H9 (cell line): ENCODE results near the gene SELPLG. TPM values are rescaled to one million over a fixed set of nuclear protein-coding genes. Genes with fewer than 3 reads are reported as not detected.

Experiments
- DNase-seq: peaks from one replicate; pipeline ENCODE4 v3.0.0-alpha.2; 2017
- H2AFZ ChIP-seq: one replicate; pipeline ENCODE4 v1.6.1; 2013; ENCODE audit warnings: mild to moderate bottlenecking, low read length, control low read depth, moderate library complexity
- H2AK5ac ChIP-seq: 2 replicates; pipeline ENCODE4 v1.6.1; 2013; ENCODE audit warnings: low read length, control low read depth, mixed read lengths; ENCODE audit not compliant: insufficient read length
- H2BK120ac ChIP-seq: one replicate; pipeline ENCODE4 v1.6.1; 2013; ENCODE audit warnings: low read depth, mild to moderate bottlenecking, low read length, control low read depth, inconsistent platforms; ENCODE audit not compliant: poor library complexity, severe bottlenecking
- H2BK12ac ChIP-seq: 2 replicates; pipeline ENCODE4 v1.6.1; 2013; ENCODE audit warnings: low read length, control low read depth, mixed read lengths, low read depth; ENCODE audit not compliant: insufficient read length
- H2BK15ac ChIP-seq: 2 replicates; pipeline ENCODE4 v1.6.1; 2013; ENCODE audit warnings: low read depth, low read length, control low read depth
- H2BK20ac ChIP-seq: one replicate; pipeline ENCODE4 v1.6.1; 2013; ENCODE audit warnings: low read depth, mild to moderate bottlenecking, low read length, control low read depth, inconsistent platforms; ENCODE audit not compliant: poor library complexity, severe bottlenecking
- H2BK5ac ChIP-seq: 2 replicates; pipeline ENCODE4 v1.6.1; 2013; ENCODE audit warnings: low read length, control low read depth, mixed read lengths; ENCODE audit not compliant: insufficient read length
- H3K14ac ChIP-seq: 2 replicates; pipeline ENCODE4 v1.6.1; 2013; ENCODE audit warnings: low read length, control low read depth; ENCODE audit not compliant: insufficient read depth
- H3K18ac ChIP-seq: 2 replicates; pipeline ENCODE4 v1.6.1; 2013; ENCODE audit warnings: low read depth, mild to moderate bottlenecking, mixed read lengths, low read length, control low read depth; ENCODE audit not compliant: insufficient read length
- H3K23ac ChIP-seq: 2 replicates; pipeline ENCODE4 v1.6.1; 2013; ENCODE audit warnings: low read length, control low read depth, mixed read lengths, low read depth; ENCODE audit not compliant: insufficient read length
- H3K23me2 ChIP-seq: 2 replicates; pipeline ENCODE4 v1.6.1; 2013; ENCODE audit warnings: low read depth, mild to moderate bottlenecking, mixed read lengths, low read length, control low read depth; ENCODE audit not compliant: insufficient read length, poor library complexity, severe bottlenecking
- H3K27ac ChIP-seq: 2 replicates; pipeline ENCODE4 v1.5.1; 2013; ENCODE audit warnings: low read length, control low read depth, mixed read lengths, low read depth; ENCODE audit not compliant: insufficient read length
- H3K27me3 ChIP-seq: 2 replicates; pipeline ENCODE4 v1.6.1; 2013; ENCODE audit warnings: low read length, control low read depth, inconsistent platforms; ENCODE audit not compliant: insufficient read depth
- H3K4ac ChIP-seq: 2 replicates; pipeline ENCODE4 v1.6.1; 2013; ENCODE audit warnings: low read depth, mild to moderate bottlenecking, control low read depth, inconsistent platforms, low read length, moderate library complexity
- H3K4me1 ChIP-seq: 2 replicates; pipeline ENCODE4 v1.6.1; 2013; ENCODE audit warnings: low read length, control low read depth, inconsistent platforms; ENCODE audit not compliant: insufficient read depth
- H3K4me2 ChIP-seq: 2 replicates; pipeline ENCODE4 v1.6.1; 2013; ENCODE audit warnings: low read length, control low read depth, mixed read lengths; ENCODE audit not compliant: insufficient read length, insufficient read depth
- H3K56ac ChIP-seq: 2 replicates; pipeline ENCODE4 v1.6.1; 2013; ENCODE audit warnings: low read depth, mild to moderate bottlenecking, mixed read lengths, low read length, control low read depth; ENCODE audit not compliant: insufficient read length
- H3K79me1 ChIP-seq: 2 replicates; pipeline ENCODE4 v1.6.1; 2013; ENCODE audit warnings: low read depth, mild to moderate bottlenecking, moderate library complexity, low read length, control low read depth, inconsistent platforms; ENCODE audit not compliant: insufficient read depth, poor library complexity, severe bottlenecking
- H3K79me2 ChIP-seq: 2 replicates; pipeline ENCODE4 v1.6.1; 2013; ENCODE audit warnings: low read length, control low read depth, inconsistent platforms; ENCODE audit not compliant: insufficient read depth
- H3K9ac ChIP-seq: 2 replicates; pipeline ENCODE4 v1.6.1; 2013; ENCODE audit warnings: low read length, control low read depth, mixed read lengths; ENCODE audit not compliant: insufficient read length; ENCODE audit errors: extremely low read depth
- H3K9me3 ChIP-seq: one replicate; pipeline ENCODE4 v1.6.1; 2013; ENCODE audit warnings: low read depth, low read length, inconsistent platforms; ENCODE audit not compliant: control insufficient read depth
- H3T11ph ChIP-seq: one replicate; pipeline ENCODE4 v1.6.1; 2013; ENCODE audit warnings: mild to moderate bottlenecking, low read length, control low read depth, inconsistent platforms
- H4K20me1 ChIP-seq: one replicate; pipeline ENCODE4 v1.6.1; 2013; ENCODE audit not compliant: control insufficient read depth, insufficient read length, insufficient read depth
- H4K5ac ChIP-seq: 2 replicates; pipeline ENCODE4 v1.6.1; 2013; ENCODE audit warnings: low read depth, mild to moderate bottlenecking, mixed read lengths, low read length, control low read depth; ENCODE audit not compliant: insufficient read length
- H4K8ac ChIP-seq: replicated peaks from 2 replicates; pipeline ENCODE4 v1.6.1; 2013; ENCODE audit warnings: low read length, control low read depth, mixed read lengths, low read depth; ENCODE audit not compliant: insufficient read length
- H4K91ac ChIP-seq: 2 replicates; pipeline ENCODE4 v1.6.1; 2013; ENCODE audit warnings: low read depth, mild to moderate bottlenecking, moderate library complexity, mixed read lengths, low read length, control low read depth; ENCODE audit not compliant: insufficient read length
- H3K27ac Mint-ChIP-seq, 3 experiments: 2 replicates in 2 of 3; 3 replicates in 1 of 3; pipeline ENCODE4 v1.8.0; 2020 to 2021; ENCODE audit warnings: mixed read lengths in 3 of 3, mild to moderate bottlenecking in 1 of 3, moderate library complexity in 1 of 3
- H3K27me3 Mint-ChIP-seq: 2 replicates; pipeline ENCODE4 v1.8.0; 2021; ENCODE audit warnings: low read depth, mild to moderate bottlenecking, moderate library complexity, mixed read lengths
- H3K36me3 Mint-ChIP-seq, 3 experiments: 2 replicates in 2 of 3; 3 replicates in 1 of 3; pipeline ENCODE4 v1.8.0; 2020 to 2021; ENCODE audit warnings: low read depth in 3 of 3, mixed read lengths in 3 of 3; ENCODE audit not compliant: insufficient read depth in 1 of 3
- H3K4me1 Mint-ChIP-seq, 2 experiments: 2 replicates each; pipeline ENCODE4 v1.8.0; 2020; ENCODE audit warnings: mixed read lengths in 2 of 2
- H3K4me3 Mint-ChIP-seq, 2 experiments: 2 replicates in 1 of 2; 3 replicates in 1 of 2; pipeline ENCODE4 v1.8.0; 2020 to 2021; ENCODE audit warnings: mild to moderate bottlenecking in 2 of 2, mixed read lengths in 2 of 2, moderate library complexity in 1 of 2
- H3K9me3 Mint-ChIP-seq, 2 experiments: 2 replicates in 1 of 2; 3 replicates in 1 of 2; pipeline ENCODE4 v1.8.0; 2020; ENCODE audit warnings: mild to moderate bottlenecking in 2 of 2, mixed read lengths in 2 of 2, moderate library complexity in 1 of 2
- CTCF ChIP-seq: fragments of 200-600 bp; sonication (generic); conservative IDR thresholded peaks from 3 replicates; pipeline ENCODE4 v1.8.0; 2021; ENCODE audit warnings: antibody characterized with exemption, mild to moderate bottlenecking
- WGBS: extraction: QIAGEN DNeasy Blood & Tissue Kit; methylation state at CpG from one replicate; pipeline ENCODE4 v1.1.7; 2013; ENCODE audit warnings: missing lambda C conversion rate, low lambda C conversion rate, mixed read lengths; ENCODE audit not compliant: insufficient read length; ENCODE audit errors: extremely low coverage; 5-methylcytosine and 5-hydroxymethylcytosine counted together
- total RNA-seq: library from RNA; stranded (reverse); gene quantifications from 2 replicates; pipeline ENCODE4 v1.2.1, GENCODE V29; 2021

The SELPLG gene
- total RNA-seq, 1 experiment from 2014 or later, result 0.15 TPM

GRCh38 chr12:108645686-108646599 is 12.2 kb upstream of the SELPLG start:
- no peak overlapping the region for H3K9ac ChIP-seq
- no peak overlapping the region for H4K91ac ChIP-seq
- H3K79me1 ChIP-seq, result no peaks in the 10 kb centered on the region
- no peak overlapping the region for H2AFZ ChIP-seq
- no peaks in the 10 kb centered on the region for H3K23me2 ChIP-seq
- H2BK5ac ChIP-seq, result no peak overlapping the region
- no peak overlapping the region for H3K23ac ChIP-seq
- H4K20me1 ChIP-seq, result no peaks in the 10 kb centered on the region
- H3K9me3 ChIP-seq, result no peaks in the 10 kb centered on the region
- H3K18ac ChIP-seq, result no peak overlapping the region
- peak; percentile 23 for DNase-seq
- no peak overlapping the region for H2AK5ac ChIP-seq
- no peak overlapping the region for H2BK12ac ChIP-seq
- H4K8ac ChIP-seq, result no peak overlapping the region
- H4K5ac ChIP-seq, result no peak overlapping the region
- no peaks in the 10 kb centered on the region for H3K27me3 ChIP-seq
- H2BK20ac ChIP-seq, result no peak overlapping the region
- Mint-ChIP-seq H3K9me3 (no peaks in the 10 kb centered on the region), H3K27ac (peak overlapping the region; percentile 32 to 59 (median 58); a peak in 3 of 7 replicates), H3K4me1 (peaks cover 15 to 22% of the 10 kb centered on the region in 2 experiments), H3K27me3 (no peaks in the 10 kb centered on the region), H3K4me3 (no peak overlapping the region; a peak in 1 of 5 replicates), H3K36me3 (peaks cover 18 to 69% (median 42%) of the 10 kb centered on the region in 3 experiments; a peak in 6 of 7 replicates)
- no peak overlapping the region for H3K27ac ChIP-seq
- H2BK120ac ChIP-seq, result no peak overlapping the region
- no peaks in the 10 kb centered on the region; the same call in 1 of the 2 replicates for H3K4me1 ChIP-seq
- H3K4me2 ChIP-seq, result no peak overlapping the region
- H3K56ac ChIP-seq, result no peak overlapping the region
- no peaks in the 10 kb centered on the region for H3K79me2 ChIP-seq
- H3T11ph ChIP-seq, result no peak overlapping the region
- TF ChIP-seq CTCF, result no peak
- no peak overlapping the region for H3K4ac ChIP-seq
- no peak overlapping the region for H2BK15ac ChIP-seq
- no CpG with 5 or more reads among the region's 15 CpGs for WGBS
- no peak overlapping the region for H3K14ac ChIP-seq
